Epithelial cell of prostate (primary cell): ENCODE data around the gene BATF.
"Not testable (repeated sequence)": the region's sequence is repeated elsewhere in the genome, so short reads cannot be mapped to it uniquely, and the experiment has no call there.

Source experiments
- DNase-seq: peaks from one replicate; pipeline ENCODE4 v3.0.0-alpha.2; 2011; ENCODE audit warnings: low read depth, low spot score
- H3K27ac ChIP-seq: fragments of 450-650 bp; 2 replicates; pipeline ENCODE4 v1.5.1; 2017; ENCODE audit warnings: mild to moderate bottlenecking

Gene BATF, protein sequence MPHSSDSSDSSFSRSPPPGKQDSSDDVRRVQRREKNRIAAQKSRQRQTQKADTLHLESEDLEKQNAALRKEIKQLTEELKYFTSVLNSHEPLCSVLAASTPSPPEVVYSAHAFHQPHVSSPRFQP

DNA sequence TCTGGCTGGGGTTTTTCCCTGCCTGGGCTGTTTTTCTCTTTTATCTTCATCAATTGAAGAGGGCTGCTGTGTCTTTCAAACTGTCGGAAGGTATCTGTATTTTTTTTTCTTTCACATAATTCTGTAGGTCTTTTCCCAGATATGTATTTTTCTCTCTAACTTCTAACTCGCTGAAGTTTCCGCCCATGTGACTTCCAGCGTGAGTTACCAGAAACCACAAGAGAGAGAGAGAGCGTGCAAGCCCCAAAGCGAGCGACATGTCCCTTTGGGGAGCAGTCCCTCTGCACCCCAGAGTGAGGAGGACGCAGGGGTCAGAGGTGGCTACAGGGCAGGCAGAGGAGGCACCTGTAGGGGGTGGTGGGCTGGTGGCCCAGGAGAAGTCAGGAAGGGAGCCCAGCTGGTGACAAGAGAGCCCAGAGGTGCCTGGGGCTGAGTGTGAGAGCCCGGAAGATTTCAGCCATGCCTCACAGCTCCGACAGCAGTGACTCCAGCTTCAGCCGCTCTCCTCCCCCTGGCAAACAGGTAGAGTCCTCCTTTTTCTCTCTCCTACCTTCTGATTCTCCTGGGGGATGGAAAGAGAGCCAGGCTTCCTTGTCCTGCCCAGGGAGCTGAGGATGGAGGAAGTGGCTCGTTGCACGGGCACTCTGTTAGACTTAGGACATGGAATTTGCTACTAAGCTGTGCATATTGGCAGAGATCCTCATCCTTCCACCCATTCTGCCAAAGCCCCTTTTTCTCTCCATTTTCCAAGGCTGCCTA, at the start of gene BATF:
TSS of gene BATF (plus strand) at position 246 of the 759 bp plus-strand sequence. CDS start at position 460, 214 bp downstream.
- no peak for DNase-seq
- H3K27ac ChIP-seq, result no peak within 1 kb of the TSS

DNA sequence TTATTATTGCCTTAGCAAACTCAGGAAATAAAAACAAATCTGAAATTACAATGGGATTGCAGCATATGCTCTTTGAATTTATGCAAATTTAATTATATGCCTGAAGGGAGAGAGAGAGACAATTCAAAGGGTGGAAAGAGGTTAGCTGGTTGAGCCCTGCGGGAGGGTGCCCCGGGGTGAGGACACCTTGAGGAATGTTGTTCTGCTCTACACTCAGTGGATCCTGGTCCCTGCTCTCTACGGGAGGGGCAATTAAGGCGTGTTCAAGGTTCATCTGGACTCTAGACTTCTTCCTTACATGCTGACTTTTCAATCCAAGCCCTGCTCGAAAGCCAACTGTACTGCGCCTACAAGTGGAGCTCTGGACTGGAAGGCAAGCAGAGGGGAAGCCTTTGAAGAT, 48.1 kb upstream of the BATF start:
- H3K27ac ChIP-seq, DNase-seq: not testable (repeated sequence)

GRCh38 chr14:75476274-75476995, 45.8 kb upstream of the BATF start:
- no peak overlapping the region for H3K27ac ChIP-seq
- no peak for DNase-seq

DNA sequence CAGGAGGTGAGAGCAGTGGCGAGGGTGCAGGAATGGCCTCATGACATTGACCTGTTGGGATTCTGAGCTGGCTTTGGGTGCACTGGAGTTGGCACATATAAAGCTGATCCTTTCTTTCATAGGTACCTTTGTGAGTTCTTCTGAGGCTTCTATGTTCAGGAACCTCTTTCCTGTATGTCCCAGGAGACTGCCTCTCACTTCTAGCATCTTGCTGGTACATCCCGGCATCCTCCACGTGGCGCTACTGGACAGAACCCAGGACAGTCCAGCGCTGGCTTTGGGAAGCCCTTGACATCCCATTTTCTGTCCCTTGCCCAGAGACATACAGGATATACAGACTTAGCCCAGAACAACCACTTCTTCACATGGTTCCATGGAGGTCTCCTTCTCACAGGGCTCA, 44.4 kb upstream of the BATF start:
- H3K27ac ChIP-seq, result no peak overlapping the region
- DNase-seq, result no peak

DNA sequence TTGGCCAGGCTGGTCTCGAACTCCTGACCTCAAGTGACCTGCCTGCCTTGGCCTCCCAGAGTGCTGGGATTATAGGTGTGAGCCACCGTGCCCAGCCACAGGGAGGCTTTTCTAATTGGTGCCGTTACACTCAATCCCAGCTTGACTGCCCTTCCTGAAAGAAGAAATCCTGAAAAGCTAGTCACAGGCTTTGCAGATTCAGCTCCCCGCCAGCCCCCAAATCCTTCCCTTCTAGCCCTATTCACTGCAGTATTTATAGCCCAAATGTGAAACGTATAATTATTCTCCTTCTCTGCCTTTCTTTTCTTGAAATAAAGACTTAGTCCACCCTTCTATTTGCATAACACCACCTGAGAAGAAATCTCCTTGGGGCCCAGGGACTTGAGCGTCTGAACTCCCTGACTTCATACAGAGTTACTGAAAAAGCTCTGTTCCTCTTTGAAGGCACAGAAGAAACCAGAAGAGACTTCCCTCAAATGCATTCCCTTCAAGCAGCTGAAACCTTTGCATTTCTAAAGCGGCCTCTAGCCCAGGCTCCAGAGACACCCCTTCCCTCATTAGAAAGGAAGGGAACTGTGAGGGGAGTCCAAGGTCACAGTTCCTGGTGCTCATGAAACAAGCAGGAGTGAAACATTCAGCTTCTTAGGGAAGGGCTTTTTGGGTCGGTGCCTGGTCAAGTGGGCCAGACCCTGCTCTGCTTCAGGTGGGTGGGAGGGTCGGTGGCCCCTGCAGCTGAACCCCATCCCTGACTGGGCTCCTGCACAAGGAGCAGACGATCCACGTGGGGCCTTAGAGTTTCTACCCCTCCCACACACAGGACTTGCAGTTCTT, 42.3 kb upstream of the BATF start:
- no peak overlapping the region for H3K27ac ChIP-seq
- DNase-seq, result no peak

GRCh38 chr14:75482366-75482765, 39.9 kb upstream of the BATF start:
- DNase-seq, result no peak
- no peak overlapping the region for H3K27ac ChIP-seq

DNA sequence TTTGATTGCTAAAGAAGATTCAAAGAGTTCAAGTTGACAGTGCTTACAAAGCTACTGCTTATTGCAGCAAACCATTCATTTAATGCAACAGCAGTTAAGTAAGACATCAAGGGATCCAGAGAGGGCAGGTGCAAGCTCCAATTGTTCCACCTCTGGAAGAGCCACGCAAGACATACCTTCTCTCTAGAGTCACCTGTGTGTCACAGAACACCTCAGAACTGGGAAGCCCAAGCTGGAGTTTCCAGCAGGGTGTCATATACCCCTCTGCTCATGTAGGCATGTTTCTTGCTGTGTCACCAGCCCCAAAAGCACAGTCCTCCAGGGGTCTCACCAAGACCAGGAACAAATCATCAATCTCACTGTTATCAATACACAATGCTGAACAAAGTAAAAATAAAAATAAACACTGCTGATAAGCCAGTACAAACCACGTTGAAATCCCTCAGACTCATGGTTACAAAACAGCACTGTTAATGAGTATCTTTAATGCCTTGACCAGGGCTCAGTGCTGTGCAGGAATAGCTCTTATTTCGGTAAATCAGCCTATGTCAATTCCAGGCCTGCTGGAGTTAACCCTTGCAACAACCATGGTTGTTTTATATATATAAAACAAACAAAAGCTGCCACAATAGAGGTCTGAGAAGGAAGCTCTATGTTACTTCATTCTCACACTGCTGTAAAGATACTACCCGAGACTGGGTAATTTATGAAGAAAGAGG, 37.4 kb upstream of the BATF start:
- no peak overlapping the region for H3K27ac ChIP-seq
- no peak for DNase-seq

DNA sequence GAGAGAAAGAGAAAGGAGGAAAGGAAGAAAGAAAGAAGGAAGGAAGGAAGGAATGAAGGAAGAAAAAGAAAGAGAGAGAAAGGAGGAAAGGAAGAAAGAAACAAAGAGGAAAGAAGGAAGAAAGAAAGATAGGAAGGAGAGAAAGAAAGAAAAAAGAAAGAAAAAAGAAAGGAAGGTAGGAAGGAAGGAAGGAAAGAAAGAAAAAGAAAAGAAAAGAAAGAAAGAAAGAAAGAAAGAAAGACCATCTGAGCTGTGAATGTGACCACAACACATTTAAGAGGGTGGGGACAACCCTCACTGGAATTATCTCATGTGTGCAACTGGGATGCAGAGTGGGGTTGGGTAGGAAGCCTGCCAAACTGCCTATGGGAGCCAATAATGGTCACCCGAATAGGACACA, 36.0 kb upstream of the BATF start:
- no peak for DNase-seq
- no peak overlapping the region for H3K27ac ChIP-seq

DNA sequence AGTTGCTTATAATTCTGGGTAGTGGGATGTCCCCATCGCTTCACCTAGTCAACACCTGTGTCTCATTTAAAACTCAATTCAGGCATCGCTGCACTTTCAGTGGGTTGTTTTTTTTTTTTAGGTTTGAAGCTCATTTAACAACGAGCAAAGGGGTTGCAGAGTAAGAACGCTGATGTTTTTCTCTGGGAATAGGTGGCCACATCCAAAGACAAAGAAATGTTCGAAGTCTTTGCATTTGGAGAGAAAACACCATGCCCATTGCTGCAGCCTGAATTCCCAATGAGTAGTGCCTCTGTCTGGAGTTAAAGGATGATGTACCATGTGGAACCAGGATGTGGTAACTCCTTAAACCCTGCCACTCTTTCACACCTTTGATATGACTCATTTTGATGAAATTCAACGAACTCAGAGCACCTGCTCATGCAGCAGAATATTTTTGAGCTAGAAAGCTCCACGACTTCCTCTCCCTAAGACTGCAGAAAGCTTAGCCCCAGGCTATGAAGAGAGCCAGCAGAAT, 35.1 kb upstream of the BATF start:
- no peak overlapping the region for H3K27ac ChIP-seq
- DNase-seq, result peak; percentile 31

- DNase-seq, result no peak
Observed at GRCh38 chr14:75489480-75489837, 32.8 kb upstream of the BATF start.

GRCh38 chr14:75491376-75491978, 30.8 kb upstream of the BATF start:
- no peak overlapping the region for H3K27ac ChIP-seq
- no peak for DNase-seq

More at GRCh38 chr14:75489480-75489837, 32.8 kb upstream of the BATF start:
- H3K27ac ChIP-seq, result no peak overlapping the region

DNA sequence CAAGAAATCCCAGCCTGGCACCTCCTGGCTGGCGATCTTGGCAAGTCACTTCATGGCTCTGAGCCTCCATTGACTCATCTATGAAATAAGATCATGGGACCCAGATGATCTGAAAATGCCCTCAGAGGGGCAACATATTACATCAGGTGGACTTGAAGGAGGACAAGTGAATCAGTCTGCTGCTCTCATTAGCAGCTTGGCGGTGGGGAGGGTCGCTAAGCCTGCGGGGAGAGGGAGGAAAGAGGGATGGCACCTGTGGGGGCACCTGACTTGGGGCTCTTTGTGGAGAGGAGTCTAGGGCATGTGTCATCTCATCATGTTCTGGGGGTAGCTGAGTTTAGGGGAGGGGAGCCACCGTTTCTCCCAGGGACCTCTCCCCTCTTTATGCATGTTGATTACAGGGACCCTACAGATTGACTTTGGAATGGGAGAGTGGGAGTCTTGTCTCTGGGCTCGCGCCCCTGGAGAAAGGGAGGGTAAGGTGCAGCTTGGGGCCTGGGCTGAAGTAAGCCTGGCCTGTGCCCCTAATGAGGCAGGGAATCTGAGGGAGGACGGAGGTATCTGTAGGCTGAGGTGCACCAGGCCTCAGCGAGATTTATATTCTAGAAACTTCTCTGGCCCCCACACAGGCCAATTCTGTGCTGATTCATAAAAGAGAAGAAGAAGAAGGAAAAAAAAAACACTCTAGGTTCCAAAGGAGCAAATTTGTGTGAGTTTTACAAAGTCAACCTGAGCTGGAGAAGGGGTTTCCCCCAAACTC, 29.3 kb upstream of the BATF start:
- DNase-seq, result no peak
- no peak overlapping the region for H3K27ac ChIP-seq

DNA sequence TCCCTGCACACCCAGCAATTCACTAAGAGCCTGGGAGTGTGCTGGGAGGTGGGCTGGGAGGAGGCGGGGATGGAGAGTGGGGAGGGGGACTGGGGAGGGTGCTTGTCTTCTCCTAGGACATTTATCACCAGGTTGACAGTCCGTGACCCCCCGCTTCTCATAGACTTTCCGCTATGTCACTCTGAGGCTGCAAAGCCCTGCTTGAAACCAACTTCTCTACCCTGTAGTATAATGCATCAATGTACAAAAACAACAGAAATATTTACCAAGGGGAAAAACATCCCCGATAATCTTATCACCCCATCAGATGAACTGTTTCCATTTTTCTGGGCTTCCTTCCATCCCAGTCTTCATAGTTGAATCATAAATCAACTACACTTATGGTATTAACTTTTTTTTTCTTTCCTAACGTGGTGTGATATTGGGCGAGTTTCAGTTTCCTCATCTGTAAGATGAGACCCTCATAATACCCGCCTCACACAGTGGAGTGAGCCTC, 28.6 kb upstream of the BATF start:
- H3K27ac ChIP-seq, result no peak overlapping the region
- DNase-seq, result no peak

GRCh38 chr14:75494896-75495295, 27.4 kb upstream of the BATF start:
- no peak for DNase-seq
- H3K27ac ChIP-seq, result no peak overlapping the region

DNA sequence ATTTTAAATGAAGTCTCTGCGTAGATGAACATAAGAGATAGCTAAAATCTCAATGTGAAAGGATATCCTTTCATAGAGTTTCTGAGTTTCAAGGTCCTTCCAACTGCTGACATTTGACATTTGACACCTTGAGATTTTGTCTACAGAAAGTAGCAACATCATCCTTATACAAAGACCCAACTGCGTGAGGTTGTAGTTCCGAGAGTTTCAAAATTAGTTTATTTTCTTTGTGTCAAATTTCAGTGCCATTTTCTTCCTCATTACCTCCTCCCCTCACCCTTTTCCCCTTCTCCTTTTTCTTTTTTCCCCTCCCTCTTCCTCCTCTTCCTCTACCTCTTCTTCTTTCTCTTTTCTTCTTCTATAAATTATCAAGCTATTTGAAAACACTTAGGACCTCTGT, 26.9 kb upstream of the BATF start:
- no peak overlapping the region for H3K27ac ChIP-seq
- no peak for DNase-seq

- DNase-seq, result no peak
- no peak overlapping the region for H3K27ac ChIP-seq
Observed at GRCh38 chr14:75495882-75496281, 26.4 kb upstream of the BATF start.

- DNase-seq, result no peak
- H3K27ac ChIP-seq, result no peak overlapping the region
Observed at GRCh38 chr14:75496755-75497154, 25.5 kb upstream of the BATF start.

DNA sequence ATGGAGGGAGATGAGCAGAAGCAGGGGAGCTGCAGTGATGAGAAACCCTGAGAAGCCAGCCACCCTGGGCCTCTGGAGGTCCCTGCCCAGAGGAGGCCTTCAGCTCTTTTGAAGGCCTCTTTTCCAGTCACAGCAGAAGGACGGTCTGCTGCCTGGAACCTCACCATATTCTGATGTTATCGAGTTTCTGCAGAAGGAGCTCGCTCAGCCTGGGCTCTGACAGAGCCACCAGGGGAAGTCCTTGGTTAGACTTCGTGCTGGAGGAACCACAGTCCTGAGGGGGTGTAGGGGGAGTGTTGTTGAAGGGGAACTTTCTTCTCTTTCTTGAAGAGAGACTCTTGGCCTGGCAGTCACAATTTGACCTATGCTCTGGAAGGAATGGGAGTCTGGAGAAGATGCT, 25.1 kb upstream of the BATF start:
- H3K27ac ChIP-seq, result no peak overlapping the region
- DNase-seq, result no peak

- no peak overlapping the region for H3K27ac ChIP-seq
- DNase-seq, result no peak
Observed at GRCh38 chr14:75497701-75498100, 24.6 kb upstream of the BATF start.
